ENCODE measurements around the gene DGKI.

DGKI gene

GRCh38 chr7:137886281-137886680 is 39.5 kb upstream of the DGKI start:
- H3K23ac ChIP-seq (ENCODE audit: low read depth, low read length, poor library complexity): no peak overlapping the region
- no peak overlapping the region for H3K4ac ChIP-seq (ENCODE audit: low read length)
- H2BK15ac ChIP-seq (ENCODE audit: low read length): no peak overlapping the region
- H3K9me3 ChIP-seq (replicated peaks in 1 of 2; ENCODE audit: control insufficient read depth in 2 of 2, insufficient read depth in 1 of 2, low read depth in 1 of 2, low read length in 2 of 2): peaks cover 7 to 17% of the 10 kb centered on the region in 2 donors
- WGBS, 2 donors (ENCODE audit: extremely low coverage in 2 of 2, insufficient read length in 2 of 2, insufficient replicate concordance in 1 of 2): no CpG with 5 or more reads among the region's 3 CpGs
- no peaks in the 10 kb centered on the region for H3K79me1 ChIP-seq (ENCODE audit: low read depth, low read length)
- peak overlapping the region; percentile 13 for H2AFZ ChIP-seq (ENCODE audit: low read length)
- no peak overlapping the region for H3K4me3 ChIP-seq (ENCODE audit: low read length in 2 of 2)
- no peak overlapping the region for H2AK5ac ChIP-seq (ENCODE audit: low read depth, low read length)
- H4K91ac ChIP-seq (ENCODE audit: low read depth, low read length, poor library complexity): no peak overlapping the region
- no peak overlapping the region for H3K4me2 ChIP-seq (ENCODE audit: insufficient read depth, low read length, poor library complexity, severe bottlenecking)
- H3K18ac ChIP-seq (ENCODE audit: low read length): no peak overlapping the region
- peaks cover 12 to 14% of the 10 kb centered on the region in 2 donors for H3K4me1 ChIP-seq (ENCODE audit: control insufficient read depth in 2 of 2, insufficient read depth in 1 of 2, low read depth in 1 of 2, low read length in 2 of 2)
- peak overlapping the region; percentile 51 for H3K27ac ChIP-seq (replicated peaks; ENCODE audit: low read length)
- no peak overlapping the region for H3K14ac ChIP-seq (ENCODE audit: low read length)
- no peak overlapping the region for H2BK5ac ChIP-seq (ENCODE audit: low read length)
- H3K27me3 ChIP-seq (ENCODE audit: control insufficient read depth in 3 of 3, insufficient read depth in 3 of 3, low read depth in 1 of 3, low read length in 3 of 3): no peaks in the 10 kb centered on the region
- H3K36me3 ChIP-seq (replicated peaks in 1 of 2; ENCODE audit: control insufficient read depth in 2 of 2, insufficient read depth in 2 of 2, low read length in 2 of 2): peaks cover 22 to 63% of the 10 kb centered on the region in 2 donors
- no peak overlapping the region for H2BK120ac ChIP-seq (ENCODE audit: low read depth, low read length)
- no peak overlapping the region for H4K8ac ChIP-seq (ENCODE audit: low read depth, low read length)
- no peak overlapping the region for H3K9ac ChIP-seq (ENCODE audit: low read depth, low read length, poor library complexity)
- DNase-seq (ENCODE audit: low spot score): no peak
- H2BK12ac ChIP-seq (ENCODE audit: low read length): no peak overlapping the region

GRCh38 chr7:137885678-137886077 is 38.9 kb upstream of the DGKI start:
- Histone ChIP-seq H3K4me2 (ENCODE audit: insufficient read depth, low read length, poor library complexity, severe bottlenecking) (no peak overlapping the region), H3K14ac (ENCODE audit: low read length) (no peak overlapping the region), H3K27me3 (ENCODE audit: control insufficient read depth in 3 of 3, insufficient read depth in 3 of 3, low read depth in 1 of 3, low read length in 3 of 3) (no peaks in the 10 kb centered on the region), H3K9me3 (replicated peaks in 1 of 2; ENCODE audit: control insufficient read depth in 2 of 2, insufficient read depth in 1 of 2, low read depth in 1 of 2, low read length in 2 of 2) (peaks cover 7 to 21% of the 10 kb centered on the region in 2 donors), H3K4me3 (ENCODE audit: low read length in 2 of 2) (no peak overlapping the region), H3K36me3 (replicated peaks in 1 of 2; ENCODE audit: control insufficient read depth in 2 of 2, insufficient read depth in 2 of 2, low read length in 2 of 2) (peaks cover 22 to 63% of the 10 kb centered on the region in 2 donors), H2BK12ac (ENCODE audit: low read length) (no peak overlapping the region), H3K18ac (ENCODE audit: low read length) (no peak overlapping the region), H4K91ac (ENCODE audit: low read depth, low read length, poor library complexity) (no peak overlapping the region), H3K4me1 (ENCODE audit: control insufficient read depth in 2 of 2, insufficient read depth in 1 of 2, low read depth in 1 of 2, low read length in 2 of 2) (peaks cover 12 to 14% of the 10 kb centered on the region in 2 donors), H2BK15ac (ENCODE audit: low read length) (no peak overlapping the region), H2AK5ac (ENCODE audit: low read depth, low read length) (no peak overlapping the region), H3K9ac (ENCODE audit: low read depth, low read length, poor library complexity) (no peak overlapping the region), H3K4ac (ENCODE audit: low read length) (no peak overlapping the region), H2BK5ac (ENCODE audit: low read length) (peak overlapping the region; percentile 45), H2BK120ac (ENCODE audit: low read depth, low read length) (no peak overlapping the region), H3K23ac (ENCODE audit: low read depth, low read length, poor library complexity) (no peak overlapping the region), H3K79me1 (ENCODE audit: low read depth, low read length) (no peaks in the 10 kb centered on the region), H2AFZ (ENCODE audit: low read length) (no peak overlapping the region), H3K27ac (replicated peaks; ENCODE audit: low read length) (no peak overlapping the region), H4K8ac (ENCODE audit: low read depth, low read length) (no peak overlapping the region)
- WGBS, 2 donors (ENCODE audit: extremely low coverage in 2 of 2, insufficient read length in 2 of 2, insufficient replicate concordance in 1 of 2): no CpG with 5 or more reads among the region's 5 CpGs
- DNase-seq (ENCODE audit: low spot score): no peak

- Histone ChIP-seq H3K36me3 (replicated peaks in 1 of 2; ENCODE audit: control insufficient read depth in 2 of 2, insufficient read depth in 2 of 2, low read length in 2 of 2) (peaks cover 29 to 79% of the 10 kb centered on the region in 2 donors), H3K4me2 (ENCODE audit: insufficient read depth, low read length, poor library complexity, severe bottlenecking) (no peak overlapping the region), H3K4ac (ENCODE audit: low read length) (no peak overlapping the region)
These were observed 36.0 kb upstream of the DGKI start for GRCh38 chr7:137882806-137883205.

GRCh38 chr7:137882261-137882668 is 35.5 kb upstream of the DGKI start:
- no peak overlapping the region for H3K4me2 ChIP-seq (ENCODE audit: insufficient read depth, low read length, poor library complexity, severe bottlenecking)
- H3K23ac ChIP-seq (ENCODE audit: low read depth, low read length, poor library complexity): no peak overlapping the region
- H3K36me3 ChIP-seq (replicated peaks in 1 of 2; ENCODE audit: control insufficient read depth in 2 of 2, insufficient read depth in 2 of 2, low read length in 2 of 2): peaks cover 29 to 79% of the 10 kb centered on the region in 2 donors
- peaks cover 7 to 21% of the 10 kb centered on the region in 2 donors for H3K9me3 ChIP-seq (replicated peaks in 1 of 2; ENCODE audit: control insufficient read depth in 2 of 2, insufficient read depth in 1 of 2, low read depth in 1 of 2, low read length in 2 of 2)
- no peak overlapping the region for H2AK5ac ChIP-seq (ENCODE audit: low read depth, low read length)
- no peak overlapping the region for H3K9ac ChIP-seq (ENCODE audit: low read depth, low read length, poor library complexity)
- DNase-seq (ENCODE audit: low spot score): no peak
- H3K79me1 ChIP-seq (ENCODE audit: low read depth, low read length): no peaks in the 10 kb centered on the region
- no peak overlapping the region for H4K91ac ChIP-seq (ENCODE audit: low read depth, low read length, poor library complexity)
- H2BK12ac ChIP-seq (ENCODE audit: low read length): no peak overlapping the region
- peaks cover 38 to 42% of the 10 kb centered on the region in 2 donors for H3K4me1 ChIP-seq (ENCODE audit: control insufficient read depth in 2 of 2, insufficient read depth in 1 of 2, low read depth in 1 of 2, low read length in 2 of 2)
- no peak overlapping the region for H4K8ac ChIP-seq (ENCODE audit: low read depth, low read length)
- H2BK5ac ChIP-seq (ENCODE audit: low read length): no peak overlapping the region
- H3K4ac ChIP-seq (ENCODE audit: low read length): no peak overlapping the region
- no peak overlapping the region for H3K27ac ChIP-seq (replicated peaks; ENCODE audit: low read length)
- no peak overlapping the region for H3K14ac ChIP-seq (ENCODE audit: low read length)
- H3K27me3 ChIP-seq (ENCODE audit: control insufficient read depth in 3 of 3, insufficient read depth in 3 of 3, low read depth in 1 of 3, low read length in 3 of 3): no peaks in the 10 kb centered on the region
- no peak overlapping the region for H3K4me3 ChIP-seq (ENCODE audit: low read length in 2 of 2)
- no peak overlapping the region for H3K18ac ChIP-seq (ENCODE audit: low read length)
- no peak overlapping the region for H2BK15ac ChIP-seq (ENCODE audit: low read length)
- WGBS, 2 donors (ENCODE audit: extremely low coverage in 2 of 2, insufficient read length in 2 of 2, insufficient replicate concordance in 1 of 2): no CpG with 5 or more reads among the region's 5 CpGs
- no peak overlapping the region for H2AFZ ChIP-seq (ENCODE audit: low read length)
- H2BK120ac ChIP-seq (ENCODE audit: low read depth, low read length): no peak overlapping the region

More at GRCh38 chr7:137882806-137883205, 36.0 kb upstream of the DGKI start:
- Histone ChIP-seq H2BK5ac (ENCODE audit: low read length) (no peak overlapping the region), H4K8ac (ENCODE audit: low read depth, low read length) (no peak overlapping the region), H3K79me1 (ENCODE audit: low read depth, low read length) (no peaks in the 10 kb centered on the region), H2AK5ac (ENCODE audit: low read depth, low read length) (no peak overlapping the region), H3K14ac (ENCODE audit: low read length) (no peak overlapping the region), H3K4me1 (ENCODE audit: control insufficient read depth in 2 of 2, insufficient read depth in 1 of 2, low read depth in 1 of 2, low read length in 2 of 2) (peaks cover 36 to 37% of the 10 kb centered on the region in 2 donors), H2BK15ac (ENCODE audit: low read length) (no peak overlapping the region), H2BK12ac (ENCODE audit: low read length) (no peak overlapping the region), H3K9me3 (replicated peaks in 1 of 2; ENCODE audit: control insufficient read depth in 2 of 2, insufficient read depth in 1 of 2, low read depth in 1 of 2, low read length in 2 of 2) (peaks cover 7 to 21% of the 10 kb centered on the region in 2 donors), H3K9ac (ENCODE audit: low read depth, low read length, poor library complexity) (no peak overlapping the region), H4K91ac (ENCODE audit: low read depth, low read length, poor library complexity) (no peak overlapping the region), H3K4me3 (ENCODE audit: low read length in 2 of 2) (no peak overlapping the region), H2BK120ac (ENCODE audit: low read depth, low read length) (no peak overlapping the region), H3K18ac (ENCODE audit: low read length) (no peak overlapping the region), H3K27me3 (ENCODE audit: control insufficient read depth in 3 of 3, insufficient read depth in 3 of 3, low read depth in 1 of 3, low read length in 3 of 3) (no peaks in the 10 kb centered on the region), H3K27ac (replicated peaks; ENCODE audit: low read length) (no peak overlapping the region), H3K23ac (ENCODE audit: low read depth, low read length, poor library complexity) (no peak overlapping the region), H2AFZ (ENCODE audit: low read length) (no peak overlapping the region)
- no peak for DNase-seq (ENCODE audit: low spot score)

Data from neuronal stem cell (in vitro differentiated cells).